GM18870 (cell line): ENCODE data around the gene ZDHHC7.
"Not testable (repeated sequence)": the region's sequence is repeated elsewhere in the genome, so short reads cannot be mapped to it uniquely, and the experiment has no call there.

Experiments
- ATAC-seq: cut with Tn5 transposase; IDR thresholded peaks from one replicate; pipeline ENCODE4 v1.9.1; 2021; ENCODE audit warnings: moderate library complexity; ENCODE audit not compliant: unreplicated experiment

The ZDHHC7 gene

GRCh38 chr16:85045077-85045476 lies 33.7 kb upstream of the ZDHHC7 start:
- no peak for ATAC-seq

GRCh38 chr16:85042606-85043005 lies 31.3 kb upstream of the ZDHHC7 start:
- no peak for ATAC-seq

- ATAC-seq, result no peak
Measured at GRCh38 chr16:85042167-85042526, 30.8 kb upstream of the ZDHHC7 start.

- ATAC-seq, result no peak
Measured at GRCh38 chr16:85041219-85042166, 30.2 kb upstream of the ZDHHC7 start.

- ATAC-seq, result no peak
Measured at GRCh38 chr16:85040685-85041084, 29.4 kb upstream of the ZDHHC7 start.

- no peak for ATAC-seq
Measured at GRCh38 chr16:85037721-85038120, 26.4 kb upstream of the ZDHHC7 start.

- no peak for ATAC-seq
Measured at GRCh38 chr16:85037050-85037410, 25.7 kb upstream of the ZDHHC7 start.

- no peak for ATAC-seq
Measured at GRCh38 chr16:85036236-85037049, 25.1 kb upstream of the ZDHHC7 start.

- ATAC-seq, result no peak
Measured at GRCh38 chr16:85034591-85035433, 23.5 kb upstream of the ZDHHC7 start.

GRCh38 chr16:85033171-85033570 lies 21.8 kb upstream of the ZDHHC7 start:
- ATAC-seq, result no peak

- ATAC-seq, result not testable (repeated sequence)
Measured at GRCh38 chr16:85032187-85032586, 20.9 kb upstream of the ZDHHC7 start.

- ATAC-seq, result no peak
Measured at GRCh38 chr16:85031451-85031850, 20.1 kb upstream of the ZDHHC7 start.

- no peak for ATAC-seq
Measured at GRCh38 chr16:85029981-85030401, 18.7 kb upstream of the ZDHHC7 start.

GRCh38 chr16:85029408-85029784 lies 18.1 kb upstream of the ZDHHC7 start:
- ATAC-seq, result no peak

- no peak for ATAC-seq
Measured at GRCh38 chr16:85028685-85029407, 17.5 kb upstream of the ZDHHC7 start.

GRCh38 chr16:85027958-85028684 lies 16.8 kb upstream of the ZDHHC7 start:
- no peak for ATAC-seq

GRCh38 chr16:85027349-85027957 lies 16.1 kb upstream of the ZDHHC7 start, which contains the start of gene KIAA0513:
KIAA0513 (plus strand) TSS chr16:85027795; CDS start chr16:85067072, 39,277 bp downstream.
- ATAC-seq, result peak; percentile 47

- ATAC-seq, result no peak
Measured at GRCh38 chr16:85026703-85027102, 15.4 kb upstream of the ZDHHC7 start.
